Small intestine (tissue), 7 donors: ENCODE measurements around the gene AHCYL2. TPM values are rescaled to one million over a fixed set of nuclear protein-coding genes. Genes with fewer than 3 reads are reported as not detected.

Source experiments
- DNase-seq, 2 donors: peaks; one replicate each; pipeline versions ENCODE4 v3.0.0 to v3.0.0-alpha.2; 2013
- FAIRE-seq: peaks from 2 replicates; lab custom pipeline; 2012; peaks lifted over from hg19 to GRCh38; lab: Jason Lieb, UNC
- H3K27ac ChIP-seq, 3 donors: one replicate each; pipeline ENCODE4 v1.5.1; 2013; ENCODE audit warnings: low read length in 2 of 3, mild to moderate bottlenecking in 2 of 3, control low read depth in 1 of 3, inconsistent platforms in 1 of 3, low read depth in 1 of 3, moderate library complexity in 1 of 3
- H3K27me3 ChIP-seq, 3 donors: one replicate each; pipeline ENCODE4 v1.6.1; 2013; ENCODE audit warnings: low read length in 3 of 3, inconsistent platforms in 1 of 3; ENCODE audit not compliant: control insufficient read depth in 3 of 3, insufficient read depth in 3 of 3
- H3K36me3 ChIP-seq, 3 donors: one replicate each; pipeline ENCODE4 v1.6.1; 2013; ENCODE audit warnings: low read length in 3 of 3, inconsistent platforms in 1 of 3, low read depth in 1 of 3, mild to moderate bottlenecking in 1 of 3, moderate library complexity in 1 of 3; ENCODE audit not compliant: control insufficient read depth in 3 of 3, insufficient read depth in 2 of 3
- H3K4me1 ChIP-seq, 3 donors: one replicate each; pipeline ENCODE4 v1.6.1; 2013; ENCODE audit warnings: low read length in 2 of 3, inconsistent platforms in 1 of 3, low read depth in 1 of 3, mild to moderate bottlenecking in 1 of 3, moderate library complexity in 1 of 3; ENCODE audit not compliant: control insufficient read depth in 3 of 3, insufficient read depth in 2 of 3
- H3K4me3 ChIP-seq, 3 donors: one replicate each; pipeline ENCODE4 v1.5.1; 2013; ENCODE audit warnings: low read length in 3 of 3, control low read depth in 1 of 3, inconsistent platforms in 1 of 3, low read depth in 1 of 3, mild to moderate bottlenecking in 1 of 3, moderate library complexity in 1 of 3
- H3K9me3 ChIP-seq, 2 donors: one replicate each; pipeline ENCODE4 v1.6.1; 2013; ENCODE audit warnings: low read depth in 1 of 2, low read length in 1 of 2; ENCODE audit not compliant: control insufficient read depth in 2 of 2, insufficient read depth in 1 of 2
- WGBS, 3 donors: extraction: QIAGEN DNeasy Blood & Tissue Kit; methylation state at CpG; one replicate each; pipeline ENCODE4 v1.1.7; 2013; 5-methylcytosine and 5-hydroxymethylcytosine counted together
- polyA plus RNA-seq, 4 donors: library from polyadenylated mRNA; stranded (reverse) in 3 of 4; unstranded in 1 of 4; fragments of 200-250 nt in 3 of 4; fragments of 120-200 nt in 1 of 4; gene quantifications; one replicate each; pipeline versions ENCODE4 v1.2.1 to v1.2.3, GENCODE V29; 2013
- donor health status: healthy with polysubstance abuse.
- donor health status: control.
- donor health status: control.
- donor health status: Bipolar disorder and iron deficiency.
- donor health status: healthy.

Gene AHCYL2
- polyA plus RNA-seq, 4 donors = 18.2 to 25.4 (median 22.3) TPM

- H3K4me3 ChIP-seq = no peak overlapping the region
- WGBS, 3 donors = 83 to 88% (median 85%) methylated on average over 2 of the region's 2 CpGs
- no peaks in the 10 kb centered on the region for H3K4me1 ChIP-seq
Measured at GRCh38 chr7:129317450-129317849, 92.6 kb downstream of the AHCYL2 start.

GRCh38 chr7:129327076-129327475, 102.2 kb downstream of the AHCYL2 start:
- DNase-seq (no peak), FAIRE-seq (no peak)
- H3K27me3 ChIP-seq = no peaks in the 10 kb centered on the region
- H3K4me3 ChIP-seq = no peak overlapping the region
- H3K4me1 ChIP-seq = no peaks in the 10 kb centered on the region
- no peak overlapping the region for H3K27ac ChIP-seq
- 79 to 92% (median 88%) methylated on average over 1 of the region's 1 CpG for WGBS, 3 donors
- H3K9me3 ChIP-seq = peaks cover 1 to 11% of the 10 kb centered on the region in 2 donors
- peaks cover 0 to 13% (median 0%) of the 10 kb centered on the region in 3 donors for H3K36me3 ChIP-seq

More at GRCh38 chr7:129317450-129317849, 92.6 kb downstream of the AHCYL2 start:
- H3K27me3 ChIP-seq = no peaks in the 10 kb centered on the region
- no peak overlapping the region for H3K27ac ChIP-seq
- H3K9me3 ChIP-seq = peaks cover 0 to under 1% of the 10 kb centered on the region in 2 donors
- DNase-seq = no peak
- no peak for FAIRE-seq
- H3K36me3 ChIP-seq = peaks cover 0 to 4% (median 0%) of the 10 kb centered on the region in 3 donors

DNA sequence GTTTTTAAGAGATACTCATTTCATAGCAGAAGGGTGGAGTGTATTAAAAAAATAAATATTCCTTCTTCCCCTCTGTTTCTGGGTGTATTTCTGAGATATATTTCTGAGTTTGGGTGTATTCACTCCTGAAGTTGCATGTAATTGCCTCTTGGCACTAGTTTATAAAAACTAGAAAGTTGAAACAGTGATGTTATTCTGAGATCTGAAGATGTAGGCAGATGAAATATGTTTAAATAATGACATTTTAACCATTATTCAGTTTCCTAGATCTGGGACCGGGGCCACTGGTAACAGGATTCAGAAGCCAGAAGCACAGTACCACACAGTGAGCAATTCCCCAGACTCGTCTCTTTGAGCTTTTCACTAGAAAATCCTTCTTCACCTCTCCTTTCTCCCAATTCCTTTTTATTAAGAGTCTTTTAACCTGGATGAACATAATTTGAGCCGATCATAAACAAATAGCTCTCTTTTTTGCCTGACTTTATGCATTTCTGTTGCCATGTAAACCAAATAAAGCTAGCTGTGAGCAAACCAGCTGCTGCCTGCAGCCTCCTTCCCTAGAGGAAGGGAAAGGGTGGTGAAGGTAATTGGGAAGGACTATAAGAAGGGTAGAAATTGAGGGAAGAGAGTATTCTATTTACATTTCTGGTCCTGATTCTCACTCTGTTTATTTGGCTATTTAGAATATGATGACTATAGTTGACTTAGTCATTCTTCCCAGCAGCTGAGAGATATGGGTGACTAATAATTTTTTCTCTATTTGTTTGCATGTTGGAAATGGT, 107.6 kb downstream of the AHCYL2 start:
- no peak for DNase-seq
- Histone ChIP-seq H3K27me3 (no peaks in the 10 kb centered on the region), H3K4me1 (no peaks in the 10 kb centered on the region), H3K36me3 (peaks cover 0 to 7% (median 0%) of the 10 kb centered on the region in 3 donors), H3K9me3 (no peaks in the 10 kb centered on the region), H3K27ac (peak overlapping the region in 1 of 3 donors; percentile 24), H3K4me3 (no peak overlapping the region)
- WGBS, 3 donors = 65 to 91% (median 91%) methylated on average over 3 of the region's 3 CpGs
- FAIRE-seq = no peak

- Histone ChIP-seq H3K4me3 (no peak overlapping the region), H3K36me3 (no peaks in the 10 kb centered on the region), H3K4me1 (no peaks in the 10 kb centered on the region), H3K9me3 (no peaks in the 10 kb centered on the region), H3K27ac (no peak overlapping the region), H3K27me3 (no peaks in the 10 kb centered on the region)
- FAIRE-seq (no peak), DNase-seq (no peak)
- WGBS, 3 donors = 97 to 100% (median 99%) methylated on average over 3 of the region's 3 CpGs
Measured at GRCh38 chr7:129334473-129334872, 109.6 kb downstream of the AHCYL2 start.

DNA sequence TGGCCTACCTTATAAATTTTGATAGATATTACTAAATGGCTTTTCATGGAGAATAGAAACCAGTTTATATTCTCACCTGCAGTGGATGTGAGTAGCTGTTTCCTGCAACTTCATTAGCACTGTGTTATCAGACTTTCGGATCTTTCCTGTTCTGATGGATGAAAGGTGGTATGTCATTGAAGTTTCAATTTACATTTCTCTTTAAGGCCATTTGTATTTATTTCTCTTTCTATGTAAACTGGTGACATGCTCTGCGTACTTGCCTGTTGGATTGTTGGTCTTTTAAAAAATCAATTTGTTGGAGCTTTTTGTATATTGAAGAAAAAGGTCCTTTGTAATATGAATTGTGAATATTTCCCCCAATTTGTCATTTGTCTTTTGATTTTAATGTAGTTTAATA, 113.6 kb downstream of the AHCYL2 start:
- H3K4me1 ChIP-seq = peaks cover 0 to 19% (median 3%) of the 10 kb centered on the region in 3 donors
- no peak overlapping the region for H3K4me3 ChIP-seq
- WGBS, 3 donors = 92 to 95% (median 95%) methylated on average over 2 of the region's 2 CpGs
- H3K9me3 ChIP-seq = no peaks in the 10 kb centered on the region
- FAIRE-seq (no peak), DNase-seq (no peak)
- no peak overlapping the region for H3K27ac ChIP-seq
- H3K27me3 ChIP-seq = no peaks in the 10 kb centered on the region
- no peaks in the 10 kb centered on the region for H3K36me3 ChIP-seq

GRCh38 chr7:129341212-129341611, 116.4 kb downstream of the AHCYL2 start:
- Histone ChIP-seq H3K27me3 (no peaks in the 10 kb centered on the region), H3K4me1 (peaks cover 0 to 19% (median 3%) of the 10 kb centered on the region in 3 donors), H3K4me3 (no peak overlapping the region), H3K36me3 (no peaks in the 10 kb centered on the region), H3K27ac (peak overlapping the region in 1 of 3 donors; percentile 56), H3K9me3 (no peaks in the 10 kb centered on the region)
- WGBS, 3 donors = 25% methylated on average over 1 of the region's 1 CpG
- FAIRE-seq (no peak), DNase-seq (no peak)

DNA sequence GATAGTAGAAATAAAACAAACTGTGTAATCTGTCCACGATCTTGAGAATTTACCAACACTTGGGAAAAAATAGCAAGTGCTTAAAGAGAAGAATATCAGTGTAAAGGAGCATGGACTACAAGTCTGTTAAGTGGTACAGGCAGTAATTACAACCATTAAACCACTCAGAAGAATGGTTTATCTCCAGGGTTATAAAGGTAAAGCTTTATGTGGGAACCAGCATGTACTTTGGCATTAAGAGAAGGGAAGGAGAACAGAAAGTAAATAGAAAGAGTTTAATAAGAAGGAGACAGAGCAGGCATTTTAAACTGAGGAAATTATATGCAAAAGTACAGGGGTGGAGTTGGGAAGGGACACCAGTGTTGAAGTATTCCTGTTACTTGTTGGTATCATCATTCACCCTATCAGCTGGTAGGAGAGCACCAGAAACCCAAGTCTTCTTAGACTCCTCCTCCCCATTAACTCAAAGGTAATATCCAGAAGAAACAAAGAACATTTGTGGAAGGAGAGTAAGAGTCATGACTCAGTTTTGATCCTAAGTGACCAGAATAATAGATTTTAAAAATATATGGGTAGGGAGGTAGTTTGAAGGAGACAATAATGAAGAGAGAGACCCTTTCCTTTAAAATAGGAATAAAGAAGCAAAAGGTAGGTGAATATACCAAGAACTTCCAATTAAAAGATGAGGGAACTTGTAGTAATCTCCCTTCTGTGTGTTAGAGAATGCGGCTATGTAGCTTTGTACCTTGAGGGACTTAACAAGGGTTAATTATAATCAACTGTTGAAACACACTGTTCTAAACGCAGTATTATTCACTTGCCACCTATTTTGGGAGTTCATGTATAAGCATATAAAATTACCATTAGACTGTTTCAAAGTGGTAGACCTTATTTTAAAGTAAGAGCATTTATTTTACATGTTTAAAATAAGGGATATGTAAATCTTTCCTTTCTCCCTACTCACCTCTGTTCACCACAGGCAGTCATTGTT, 117.3 kb downstream of the AHCYL2 start:
- Histone ChIP-seq H3K9me3 (no peaks in the 10 kb centered on the region), H3K27me3 (no peaks in the 10 kb centered on the region), H3K4me3 (no peak overlapping the region), H3K36me3 (no peaks in the 10 kb centered on the region), H3K4me1 (peaks cover 0 to 19% (median 3%) of the 10 kb centered on the region in 3 donors), H3K27ac (peak overlapping the region in 1 of 3 donors; percentile 56)
- FAIRE-seq (no peak), DNase-seq (peak; percentile 66 to 82)
- 30 to 51% (median 33%) methylated on average over 3 of the region's 3 CpGs for WGBS, 3 donors

DNA sequence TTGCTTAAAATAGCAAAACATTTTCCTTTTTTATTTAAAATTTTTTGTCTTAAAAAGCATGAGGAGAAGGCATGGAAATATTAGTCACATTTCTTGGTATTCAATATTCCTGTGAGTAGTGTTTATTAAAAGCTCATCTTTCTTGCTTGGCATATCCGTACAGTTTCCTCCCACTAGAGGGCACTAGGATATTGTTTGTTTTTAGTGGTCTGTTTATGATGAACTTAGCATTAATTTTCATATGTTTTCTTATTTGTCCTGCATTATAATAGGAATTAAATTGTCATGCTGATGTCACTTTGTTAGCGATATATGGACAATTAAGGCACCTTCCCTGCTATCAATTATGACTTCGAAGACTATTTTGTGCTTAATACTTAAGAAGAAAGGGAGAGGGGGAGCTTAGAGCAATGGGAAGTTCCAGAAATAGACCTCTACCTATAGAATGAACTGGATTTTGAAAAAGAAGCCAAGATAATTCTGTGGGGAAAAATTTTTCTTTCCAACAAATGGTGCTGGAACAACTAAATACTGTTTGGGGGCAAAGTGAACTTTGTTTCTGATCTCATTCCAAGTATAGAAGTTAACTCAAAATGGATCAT, 118.4 kb downstream of the AHCYL2 start:
- FAIRE-seq = no peak
- WGBS, 3 donors = 17 to 39% (median 35%) methylated on average over 3 of the region's 3 CpGs

More for the DNA sequence above, 118.4 kb downstream of the AHCYL2 start:
- Histone ChIP-seq H3K27me3 (no peaks in the 10 kb centered on the region), H3K4me3 (no peak overlapping the region), H3K4me1 (peaks cover 0 to 19% (median 3%) of the 10 kb centered on the region in 3 donors), H3K27ac (no peak overlapping the region), H3K9me3 (no peaks in the 10 kb centered on the region), H3K36me3 (no peaks in the 10 kb centered on the region)
- peak; percentile 70 to 73 for DNase-seq
